Activated gamma-delta T cell treated with anti-CD3 and anti-CD28 coated beads, Interleukin-2, amount 50 U/mL, for 16 hours (primary cell): ENCODE results near the gene HNRNPCL2.
"Not testable (repeated sequence)": the region's sequence is repeated elsewhere in the genome, so short reads cannot be mapped to it uniquely, and the experiment has no call there.

Source experiments
- DNase-seq: peaks from one replicate; pipeline ENCODE4 v3.0.0-alpha.2; 2020; ENCODE audit warnings: low read depth

Gene HNRNPCL2

DNA sequence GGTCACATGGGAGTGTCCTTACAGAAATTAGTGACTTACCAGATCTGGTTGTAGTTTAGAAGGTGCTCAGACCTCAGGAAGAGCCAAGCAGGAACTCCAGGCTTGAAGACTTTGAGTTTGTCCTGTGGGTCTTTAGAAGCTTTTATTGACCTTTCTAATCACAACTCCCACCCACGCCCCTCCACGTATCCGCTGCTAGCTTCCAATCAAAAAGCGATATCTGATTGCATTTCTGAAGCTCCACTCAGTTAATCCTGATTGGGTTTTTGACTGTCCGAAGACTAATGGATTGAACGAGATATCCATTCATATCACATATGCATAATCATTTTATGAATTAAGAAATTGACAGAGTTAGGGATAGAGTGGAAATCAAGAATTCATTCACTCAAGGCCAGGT, at the start of gene HNRNPCL2:
Gene HNRNPCL2, minus strand, starts transcription at position 101 of the 400 bp plus-strand sequence. CDS start 454 bp downstream, outside the sequence.
- DNase-seq, result not testable (repeated sequence)

DNA sequence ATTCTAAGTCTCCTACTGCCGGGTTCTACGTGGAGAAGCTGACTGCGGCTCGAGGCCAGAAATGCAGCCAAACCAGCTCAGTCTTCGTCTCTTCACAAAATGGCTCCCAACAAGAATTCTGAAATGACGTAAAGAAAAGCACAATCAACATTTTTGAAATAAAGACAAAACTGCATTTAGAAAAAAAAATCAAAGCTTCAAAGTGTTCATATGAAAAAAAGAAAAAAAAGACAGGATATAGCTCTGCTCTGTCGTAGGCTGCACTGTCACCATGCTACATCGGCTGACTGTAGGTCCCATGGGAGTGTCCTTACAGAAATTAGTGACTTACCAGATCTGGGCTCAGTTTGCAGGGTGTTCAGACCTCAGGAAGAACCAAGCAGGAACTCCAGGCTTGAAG, 48.9 kb upstream of the HNRNPCL2 start, which contains the start of gene HNRNPCL4:
Gene HNRNPCL4, minus strand, starts transcription at position 101 of the 400 bp plus-strand sequence. CDS start 164 bp downstream, outside the sequence.
- DNase-seq, result not testable (repeated sequence)

DNA sequence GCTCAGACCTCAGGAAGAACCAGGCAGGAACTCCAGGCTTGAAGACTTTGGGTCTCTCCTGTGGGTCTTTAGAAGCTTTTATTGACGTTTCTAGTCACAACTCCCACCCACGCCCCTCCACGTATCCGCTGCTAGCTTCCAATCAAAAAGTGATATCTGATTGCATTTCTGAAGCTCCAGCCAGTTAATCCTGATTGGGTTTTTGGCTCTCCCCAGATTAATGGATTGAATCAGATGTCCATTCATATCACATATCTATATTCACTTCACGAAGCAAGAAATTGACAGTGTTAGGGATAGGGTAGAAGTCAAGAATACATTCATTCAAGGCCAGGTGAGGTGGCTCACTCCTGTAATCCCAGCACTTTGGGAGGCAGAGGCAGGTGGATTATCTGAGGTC, 39.3 kb upstream of the HNRNPCL2 start, which contains the start of gene PRAMEF26:
Gene PRAMEF26, minus strand, starts transcription at position 101 of the 400 bp plus-strand sequence. CDS start 2,914 bp downstream, outside the sequence.
- not testable (repeated sequence) for DNase-seq

DNA sequence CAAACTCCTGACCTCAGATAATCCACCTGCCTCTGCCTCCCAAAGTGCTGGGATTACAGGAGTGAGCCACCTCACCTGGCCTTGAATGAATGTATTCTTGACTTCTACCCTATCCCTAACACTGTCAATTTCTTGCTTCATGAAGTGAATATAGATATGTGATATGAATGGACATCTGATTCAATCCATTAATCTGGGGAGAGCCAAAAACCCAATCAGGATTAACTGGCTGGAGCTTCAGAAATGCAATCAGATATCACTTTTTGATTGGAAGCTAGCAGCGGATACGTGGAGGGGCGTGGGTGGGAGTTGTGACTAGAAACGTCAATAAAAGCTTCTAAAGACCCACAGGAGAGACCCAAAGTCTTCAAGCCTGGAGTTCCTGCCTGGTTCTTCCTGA, 46.2 kb downstream of the HNRNPCL2 start, which contains the start of gene PRAMEF25:
Gene PRAMEF25, plus strand, starts transcription at position 301 of the 400 bp plus-strand sequence. CDS start 2,920 bp downstream, outside the sequence.
- DNase-seq, result not testable (repeated sequence)
